Keratinocyte (primary cell): ENCODE results near the gene CCL28. TPM values are rescaled to one million over a fixed set of nuclear protein-coding genes. Genes with fewer than 3 reads are reported as not detected.
"Not testable (repeated sequence)": the region's sequence is repeated elsewhere in the genome, so short reads cannot be mapped to it uniquely, and the experiment has no call there.

ENCODE experiments used
- DNase-seq: peaks from one replicate; pipeline ENCODE4 v3.0.0-alpha.2; 2011; ENCODE audit warnings: low read depth, missing footprints, low spot score
- FAIRE-seq: peaks from 2 replicates; lab custom pipeline; 2011; peaks lifted over from hg19 to GRCh38; lab: Jason Lieb, UNC
- H2AFZ ChIP-seq: 2 replicates; pipeline ENCODE4 v1.6.0; 2012; ENCODE audit warnings: low read length, control low read depth, inconsistent platforms; ENCODE audit not compliant: control insufficient read depth
- H3K27ac ChIP-seq: 2 replicates; pipeline ENCODE4 v1.5.1; 2011; ENCODE audit warnings: low read length; ENCODE audit not compliant: control insufficient read depth, insufficient read depth
- H3K27me3 ChIP-seq: 3 replicates; pipeline ENCODE4 v1.6.0; 2011; ENCODE audit warnings: low read length; ENCODE audit not compliant: control insufficient read depth, insufficient read depth; ENCODE audit errors: extremely low read depth
- H3K36me3 ChIP-seq, 2 experiments: 2 replicates in 1 of 2; 3 replicates in 1 of 2; pipeline ENCODE4 v1.5.1; 2011; ENCODE audit warnings: low read length in 2 of 2, mild to moderate bottlenecking in 1 of 2; ENCODE audit not compliant: control insufficient read depth in 2 of 2, insufficient read depth in 2 of 2; ENCODE audit errors: extremely low read depth in 1 of 2
- H3K4me1 ChIP-seq: 3 replicates; pipeline ENCODE4 v1.5.1; 2011; ENCODE audit warnings: low read length; ENCODE audit not compliant: control insufficient read depth, insufficient read depth; ENCODE audit errors: extremely low read depth
- H3K4me2 ChIP-seq: 3 replicates; pipeline ENCODE4 v1.6.0; 2011; ENCODE audit warnings: low read depth, low read length; ENCODE audit not compliant: control insufficient read depth, insufficient read depth; ENCODE audit errors: extremely low read depth
- H3K4me3 ChIP-seq, 3 experiments: fragments of 200-600 bp in 1 of 3; sonication (generic) in 1 of 3; 2 replicates in 2 of 3; 3 replicates in 1 of 3; pipeline ENCODE4 v1.5.1; 2011 to 2016; ENCODE audit warnings: low read length in 3 of 3, mild to moderate bottlenecking in 3 of 3, control low read depth in 2 of 3, inconsistent platforms in 1 of 3, low read depth in 1 of 3, mixed read lengths in 1 of 3, mixed run types in 1 of 3, moderate library complexity in 1 of 3; ENCODE audit not compliant: control insufficient read depth in 2 of 3, insufficient read depth in 2 of 3; ENCODE audit errors: extremely low read depth in 1 of 3
- H3K79me2 ChIP-seq: 2 replicates; pipeline ENCODE4 v1.6.0; 2012; ENCODE audit warnings: low read length; ENCODE audit not compliant: control insufficient read depth, insufficient read depth
- H3K9ac ChIP-seq: 3 replicates; pipeline ENCODE4 v1.6.0; 2011; ENCODE audit warnings: low read length; ENCODE audit not compliant: control insufficient read depth, insufficient read depth; ENCODE audit errors: extremely low read depth
- H3K9me1 ChIP-seq: 3 replicates; pipeline ENCODE4 v1.6.0; 2011; ENCODE audit warnings: low read length; ENCODE audit not compliant: control insufficient read depth, insufficient read depth; ENCODE audit errors: extremely low read depth
- H3K9me3 ChIP-seq: 2 replicates; pipeline ENCODE4 v1.5.1; 2012; ENCODE audit warnings: low read depth, low read length; ENCODE audit not compliant: control insufficient read depth
- H4K20me1 ChIP-seq: 3 replicates; pipeline ENCODE4 v1.6.0; 2011; ENCODE audit warnings: low read length; ENCODE audit not compliant: control insufficient read depth, insufficient read depth; ENCODE audit errors: extremely low read depth
- EZH2 ChIP-seq: IDR thresholded peaks from one replicate; pipeline ENCODE4 v1.6.1; 2012; ENCODE audit warnings: inconsistent platforms, mild to moderate bottlenecking, low read length, moderate library complexity
- dilution Hi-C: fragments of 300-500 bp; cut with MboI; formaldehyde crosslinking; loops from one replicate; pipeline ENCODE4 v1.7.0; 2020; ENCODE audit warnings: low sequenced_read_pairs; ENCODE audit not compliant: extremely low pct_ligation_motif_present
- polyA plus RNA-seq, 5 experiments: library from polyadenylated mRNA; depleted of rRNA in 3 of 5; stranded (reverse) in 3 of 5; stranded (forward) in 1 of 5; unstranded in 1 of 5; fragments of >200 nt; gene quantifications; 1 replicate in 1 of 5; 2 replicates in 3 of 5; 3 replicates in 1 of 5; pipeline versions ENCODE4 v1.2.1 to v1.2.3, GENCODE V29; 2011 to 2012; ENCODE audit warnings: missing spikeins in 2 of 5, low read depth in 1 of 5, low replicate concordance in 1 of 5
- TF ChIP-seq, protein P1 (sequence below), 3 experiments: IDR thresholded peaks in 1 of 3; conservative IDR thresholded peaks in 1 of 3; optimal IDR thresholded peaks in 1 of 3; 2 replicates in 2 of 3; 3 replicates in 1 of 3; pipeline versions ENCODE3 to v1.5.1; 2011; ENCODE audit warnings: low read length in 3 of 3, mild to moderate bottlenecking in 3 of 3, moderate library complexity in 2 of 3, control low read depth in 1 of 3, inconsistent platforms in 1 of 3; ENCODE audit not compliant: insufficient read depth in 2 of 3; ENCODE audit errors: extremely low read depth in 1 of 3

The CCL28 gene
- polyA plus RNA-seq, 1 donor (not counting 4 experiments of a cell fraction or from before 2014, with no cell fraction given), result 1.9 TPM

GRCh38 chr5:43367453-43367852 is 44.7 kb downstream of the CCL28 start:
- H3K4me2 ChIP-seq, result no peak overlapping the region
- FAIRE-seq (no peak), DNase-seq (no peak)
- H3K27me3 ChIP-seq, result no peaks in the 10 kb centered on the region
- no peak overlapping the region for H3K9ac ChIP-seq
- no peaks in the 10 kb centered on the region for H3K79me2 ChIP-seq
- H2AFZ ChIP-seq, result no peak overlapping the region
- dilution Hi-C loops, result no loop called here
- H3K9me1 ChIP-seq, result no peaks in the 10 kb centered on the region
- H4K20me1 ChIP-seq, result no peaks in the 10 kb centered on the region
- no peak for TF ChIP-seq EZH2
- TF ChIP-seq, protein P1, sequence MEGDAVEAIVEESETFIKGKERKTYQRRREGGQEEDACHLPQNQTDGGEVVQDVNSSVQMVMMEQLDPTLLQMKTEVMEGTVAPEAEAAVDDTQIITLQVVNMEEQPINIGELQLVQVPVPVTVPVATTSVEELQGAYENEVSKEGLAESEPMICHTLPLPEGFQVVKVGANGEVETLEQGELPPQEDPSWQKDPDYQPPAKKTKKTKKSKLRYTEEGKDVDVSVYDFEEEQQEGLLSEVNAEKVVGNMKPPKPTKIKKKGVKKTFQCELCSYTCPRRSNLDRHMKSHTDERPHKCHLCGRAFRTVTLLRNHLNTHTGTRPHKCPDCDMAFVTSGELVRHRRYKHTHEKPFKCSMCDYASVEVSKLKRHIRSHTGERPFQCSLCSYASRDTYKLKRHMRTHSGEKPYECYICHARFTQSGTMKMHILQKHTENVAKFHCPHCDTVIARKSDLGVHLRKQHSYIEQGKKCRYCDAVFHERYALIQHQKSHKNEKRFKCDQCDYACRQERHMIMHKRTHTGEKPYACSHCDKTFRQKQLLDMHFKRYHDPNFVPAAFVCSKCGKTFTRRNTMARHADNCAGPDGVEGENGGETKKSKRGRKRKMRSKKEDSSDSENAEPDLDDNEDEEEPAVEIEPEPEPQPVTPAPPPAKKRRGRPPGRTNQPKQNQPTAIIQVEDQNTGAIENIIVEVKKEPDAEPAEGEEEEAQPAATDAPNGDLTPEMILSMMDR (optimal IDR thresholded peaks at IDR 0.05 in 1 of 3, IDR thresholded peaks at IDR 0.05 in 1 of 3, conservative IDR thresholded peaks at IDR 0.05 in 1 of 3; ENCODE audit: extremely low read depth in 1 of 3, insufficient read depth in 2 of 3, low read length in 3 of 3), result no peak
- H3K27ac ChIP-seq, result no peak overlapping the region
- H3K36me3 ChIP-seq, result no peaks in the 10 kb centered on the region
- peaks cover 17% of the 10 kb centered on the region for H3K4me1 ChIP-seq
- H3K9me3 ChIP-seq, result no peaks in the 10 kb centered on the region
- H3K4me3 ChIP-seq, result no peak overlapping the region

GRCh38 chr5:43366680-43367246 is 45.4 kb downstream of the CCL28 start:
- H3K9me1 ChIP-seq, H3K27me3 ChIP-seq, H4K20me1 ChIP-seq, H3K36me3 ChIP-seq, H3K79me2 ChIP-seq, H3K27ac ChIP-seq, H3K4me2 ChIP-seq, H3K9ac ChIP-seq, FAIRE-seq, H3K9me3 ChIP-seq, H3K4me3 ChIP-seq, dilution Hi-C loops, DNase-seq, H2AFZ ChIP-seq: not testable (repeated sequence)
- H3K4me1 ChIP-seq, result peaks cover 17% of the 10 kb centered on the region

DNA sequence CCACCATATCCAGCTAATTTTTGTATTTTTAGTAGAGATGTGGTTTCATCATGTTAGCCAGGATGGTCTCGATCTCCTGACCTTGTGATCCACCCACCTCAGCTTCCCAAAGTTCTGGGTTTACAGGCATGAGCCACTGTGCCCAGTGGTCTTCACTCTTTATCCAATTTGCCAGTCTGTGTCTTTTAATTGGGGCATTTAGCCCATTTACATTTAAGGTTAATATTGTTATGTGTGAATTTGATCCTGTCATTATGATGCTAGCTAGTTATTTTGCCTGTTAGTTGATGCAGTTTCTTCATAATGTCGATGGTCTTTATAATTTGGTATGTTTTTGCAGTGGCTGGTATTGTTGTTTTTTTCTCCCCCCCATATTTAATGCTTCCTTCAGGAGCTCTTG is 47.0 kb downstream of the CCL28 start:
- H3K36me3 ChIP-seq, DNase-seq, H3K4me3 ChIP-seq, H3K79me2 ChIP-seq, H3K4me2 ChIP-seq, H4K20me1 ChIP-seq, H3K9ac ChIP-seq, dilution Hi-C loops, H3K9me3 ChIP-seq, H3K27me3 ChIP-seq, H3K9me1 ChIP-seq, H3K27ac ChIP-seq, FAIRE-seq, H2AFZ ChIP-seq: not testable (repeated sequence)
- H3K4me1 ChIP-seq, result peaks cover 17% of the 10 kb centered on the region
